ENCODE measurements around the gene KLHL3.

Gene KLHL3

GRCh38 chr5:137754961-137755762 is 19.3 kb upstream of the KLHL3 start:
- in situ Hi-C loops (cut with MboI; ENCODE audit: low sequenced_read_pairs), result loop anchor here (25.0 kb wide), 1 partner anchor 382 kb away; the partner anchor contains the start of gene NME5
- DNase-seq (ENCODE audit: low spot score in 2 of 2), result no peak

GRCh38 chr5:137754188-137754960 is 18.5 kb upstream of the KLHL3 start, which contains the start of gene HNRNPA0:
Gene HNRNPA0 (minus strand): TSS chr5:137754363. CDS start chr5:137754066, 297 bp downstream.
- in situ Hi-C loops (cut with MboI; ENCODE audit: low sequenced_read_pairs), result loop anchor here (25.0 kb wide), 1 partner anchor 383 kb away; the partner anchor contains the start of gene NME5
- Histone ChIP-seq H3K4me1 (peaks cover 5% of the 10 kb centered on the region; the same call in 1 of the 2 replicates), H3K36me3 (replicated peaks) (peaks cover 26% of the 10 kb centered on the region), H3K9me3 (0 out of 2 replicates have a peak, but pooled peaks cover 3% of the 10 kb centered on the region), H3K27me3 (ENCODE audit: low read depth) (no peaks in the 10 kb centered on the region), H3K4me3 (peak within 1 kb of the TSS; percentile 88)
- peak; percentile 91 to 96 for DNase-seq (ENCODE audit: low spot score in 2 of 2)

More at GRCh38 chr5:137754961-137755762, 19.3 kb upstream of the KLHL3 start:
- peak overlapping the region; percentile 88 for H3K4me3 ChIP-seq
- peaks cover 26% of the 10 kb centered on the region for H3K36me3 ChIP-seq (replicated peaks)
- H3K27me3 ChIP-seq (ENCODE audit: low read depth), result no peaks in the 10 kb centered on the region
- H3K4me1 ChIP-seq, result peaks cover 5% of the 10 kb centered on the region; the same call in 1 of the 2 replicates
- H3K9me3 ChIP-seq, result 0 out of 2 replicates have a peak, but pooled peaks cover 6% of the 10 kb centered on the region

- Histone ChIP-seq H3K27me3 (ENCODE audit: low read depth) (no peaks in the 10 kb centered on the region), H3K36me3 (replicated peaks) (peaks cover 26% of the 10 kb centered on the region), H3K4me3 (peak overlapping the region; percentile 88), H3K9me3 (0 out of 2 replicates have a peak, but pooled peaks cover 3% of the 10 kb centered on the region), H3K4me1 (peaks cover 5% of the 10 kb centered on the region; the same call in 1 of the 2 replicates)
- no peak for DNase-seq (ENCODE audit: low spot score in 2 of 2)
- in situ Hi-C loops (cut with MboI; ENCODE audit: low sequenced_read_pairs), result loop anchor here (25.0 kb wide), 1 partner anchor 384 kb away; the partner anchor contains the start of gene NME5
These were observed 17.9 kb upstream of the KLHL3 start for GRCh38 chr5:137753691-137754187.

GRCh38 chr5:137752905-137753690 is 17.2 kb upstream of the KLHL3 start:
- H3K4me1 ChIP-seq, result peaks cover 5% of the 10 kb centered on the region; the same call in 1 of the 2 replicates
- H3K36me3 ChIP-seq (replicated peaks), result peaks cover 26% of the 10 kb centered on the region
- peak; percentile 39 to 56 for DNase-seq (ENCODE audit: low spot score in 2 of 2)
- 0 out of 2 replicates have a peak, but pooled peaks cover 3% of the 10 kb centered on the region for H3K9me3 ChIP-seq
- H3K4me3 ChIP-seq, result peak overlapping the region; percentile 88
- no peaks in the 10 kb centered on the region for H3K27me3 ChIP-seq (ENCODE audit: low read depth)
- in situ Hi-C loops (cut with MboI; ENCODE audit: low sequenced_read_pairs), result loop anchor here (25.0 kb wide), 1 partner anchor 384 kb away; the partner anchor contains the start of gene NME5

GRCh38 chr5:137751869-137752491 is 16.1 kb upstream of the KLHL3 start:
- Histone ChIP-seq H3K4me1 (peaks cover 5% of the 10 kb centered on the region; the same call in 1 of the 2 replicates), H3K4me3 (peak overlapping the region; percentile 88), H3K36me3 (replicated peaks) (peaks cover 26% of the 10 kb centered on the region), H3K9me3 (0 out of 2 replicates have a peak, but pooled peaks cover 3% of the 10 kb centered on the region), H3K27me3 (ENCODE audit: low read depth) (no peaks in the 10 kb centered on the region)
- in situ Hi-C loops (cut with MboI; ENCODE audit: low sequenced_read_pairs), result loop anchor here (25.0 kb wide), 1 partner anchor 385 kb away; the partner anchor contains the start of gene NME5
- DNase-seq (ENCODE audit: low spot score in 2 of 2), result peak; percentile 28 to 62

GRCh38 chr5:137750436-137750835 is 14.5 kb upstream of the KLHL3 start:
- peaks cover 26% of the 10 kb centered on the region for H3K36me3 ChIP-seq (replicated peaks)
- no peak for DNase-seq (ENCODE audit: low spot score in 2 of 2)
- H3K27me3 ChIP-seq (ENCODE audit: low read depth), result no peaks in the 10 kb centered on the region
- H3K4me1 ChIP-seq, result peaks cover 5% of the 10 kb centered on the region; the same call in 1 of the 2 replicates
- in situ Hi-C loops (cut with MboI; ENCODE audit: low sequenced_read_pairs), result loop anchor here (25.0 kb wide), 1 partner anchor 387 kb away; the partner anchor contains the start of gene NME5
- no peaks in the 10 kb centered on the region for H3K9me3 ChIP-seq
- no peak overlapping the region for H3K4me3 ChIP-seq

GRCh38 chr5:137747848-137748247 is 12.0 kb upstream of the KLHL3 start:
- H3K4me1 ChIP-seq, result no peaks in the 10 kb centered on the region
- H3K36me3 ChIP-seq (replicated peaks), result peaks cover 18% of the 10 kb centered on the region
- in situ Hi-C loops (cut with MboI; ENCODE audit: low sequenced_read_pairs), result no loop called here
- no peak overlapping the region for H3K4me3 ChIP-seq
- H3K27me3 ChIP-seq (ENCODE audit: low read depth), result no peaks in the 10 kb centered on the region
- no peaks in the 10 kb centered on the region for H3K9me3 ChIP-seq
- DNase-seq (ENCODE audit: low spot score in 2 of 2), result no peak

- Histone ChIP-seq H3K4me1 (no peaks in the 10 kb centered on the region), H3K9me3 (no peaks in the 10 kb centered on the region), H3K27me3 (ENCODE audit: low read depth) (no peaks in the 10 kb centered on the region), H3K4me3 (no peak overlapping the region), H3K36me3 (replicated peaks) (no peaks in the 10 kb centered on the region)
- in situ Hi-C loops (cut with MboI; ENCODE audit: low sequenced_read_pairs), result no loop called here
- DNase-seq (ENCODE audit: low spot score in 2 of 2), result peak; percentile 66 to 71
These were observed 7.2 kb upstream of the KLHL3 start for GRCh38 chr5:137743031-137743640.

GRCh38 chr5:137741718-137742117 is 5.8 kb upstream of the KLHL3 start:
- in situ Hi-C loops (cut with MboI; ENCODE audit: low sequenced_read_pairs), result no loop called here
- DNase-seq (ENCODE audit: low spot score in 2 of 2), result no peak
- Histone ChIP-seq H3K27me3 (ENCODE audit: low read depth) (no peaks in the 10 kb centered on the region), H3K4me1 (no peaks in the 10 kb centered on the region), H3K36me3 (replicated peaks) (no peaks in the 10 kb centered on the region), H3K4me3 (no peak overlapping the region), H3K9me3 (no peaks in the 10 kb centered on the region)

- in situ Hi-C loops (cut with MboI; ENCODE audit: low sequenced_read_pairs), result no loop called here
- DNase-seq (ENCODE audit: low spot score in 2 of 2), result no peak
- Histone ChIP-seq H3K27me3 (ENCODE audit: low read depth) (no peaks in the 10 kb centered on the region), H3K4me1 (no peaks in the 10 kb centered on the region), H3K4me3 (no peak overlapping the region), H3K9me3 (no peaks in the 10 kb centered on the region), H3K36me3 (replicated peaks) (no peaks in the 10 kb centered on the region)
These were observed 3.8 kb upstream of the KLHL3 start for GRCh38 chr5:137739737-137740136.

- no peaks in the 10 kb centered on the region for H3K36me3 ChIP-seq (replicated peaks)
- no peaks in the 10 kb centered on the region for H3K9me3 ChIP-seq
- H3K4me1 ChIP-seq, result no peaks in the 10 kb centered on the region
- no peak overlapping the region for H3K4me3 ChIP-seq
- no peaks in the 10 kb centered on the region for H3K27me3 ChIP-seq (ENCODE audit: low read depth)
- no peak for DNase-seq (ENCODE audit: low spot score in 2 of 2)
- in situ Hi-C loops (cut with MboI; ENCODE audit: low sequenced_read_pairs), result no loop called here
These were observed 3.1 kb upstream of the KLHL3 start for GRCh38 chr5:137738947-137739346.
